Mammary microvascular endothelial cell (primary cell): ENCODE measurements around the gene SRP72. TPM values are rescaled to one million over a fixed set of nuclear protein-coding genes. Genes with fewer than 3 reads are reported as not detected.

Experiments used
- total RNA-seq: library from RNA; depleted of rRNA; stranded (reverse); fragments of >200 nt; gene quantifications from 2 replicates; pipeline ENCODE4 v1.2.3, GENCODE V29; 2015

SRP72 gene, protein sequence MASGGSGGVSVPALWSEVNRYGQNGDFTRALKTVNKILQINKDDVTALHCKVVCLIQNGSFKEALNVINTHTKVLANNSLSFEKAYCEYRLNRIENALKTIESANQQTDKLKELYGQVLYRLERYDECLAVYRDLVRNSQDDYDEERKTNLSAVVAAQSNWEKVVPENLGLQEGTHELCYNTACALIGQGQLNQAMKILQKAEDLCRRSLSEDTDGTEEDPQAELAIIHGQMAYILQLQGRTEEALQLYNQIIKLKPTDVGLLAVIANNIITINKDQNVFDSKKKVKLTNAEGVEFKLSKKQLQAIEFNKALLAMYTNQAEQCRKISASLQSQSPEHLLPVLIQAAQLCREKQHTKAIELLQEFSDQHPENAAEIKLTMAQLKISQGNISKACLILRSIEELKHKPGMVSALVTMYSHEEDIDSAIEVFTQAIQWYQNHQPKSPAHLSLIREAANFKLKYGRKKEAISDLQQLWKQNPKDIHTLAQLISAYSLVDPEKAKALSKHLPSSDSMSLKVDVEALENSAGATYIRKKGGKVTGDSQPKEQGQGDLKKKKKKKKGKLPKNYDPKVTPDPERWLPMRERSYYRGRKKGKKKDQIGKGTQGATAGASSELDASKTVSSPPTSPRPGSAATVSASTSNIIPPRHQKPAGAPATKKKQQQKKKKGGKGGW
- 57.8 and 67.5 TPM in 2 replicates for total RNA-seq

DNA sequence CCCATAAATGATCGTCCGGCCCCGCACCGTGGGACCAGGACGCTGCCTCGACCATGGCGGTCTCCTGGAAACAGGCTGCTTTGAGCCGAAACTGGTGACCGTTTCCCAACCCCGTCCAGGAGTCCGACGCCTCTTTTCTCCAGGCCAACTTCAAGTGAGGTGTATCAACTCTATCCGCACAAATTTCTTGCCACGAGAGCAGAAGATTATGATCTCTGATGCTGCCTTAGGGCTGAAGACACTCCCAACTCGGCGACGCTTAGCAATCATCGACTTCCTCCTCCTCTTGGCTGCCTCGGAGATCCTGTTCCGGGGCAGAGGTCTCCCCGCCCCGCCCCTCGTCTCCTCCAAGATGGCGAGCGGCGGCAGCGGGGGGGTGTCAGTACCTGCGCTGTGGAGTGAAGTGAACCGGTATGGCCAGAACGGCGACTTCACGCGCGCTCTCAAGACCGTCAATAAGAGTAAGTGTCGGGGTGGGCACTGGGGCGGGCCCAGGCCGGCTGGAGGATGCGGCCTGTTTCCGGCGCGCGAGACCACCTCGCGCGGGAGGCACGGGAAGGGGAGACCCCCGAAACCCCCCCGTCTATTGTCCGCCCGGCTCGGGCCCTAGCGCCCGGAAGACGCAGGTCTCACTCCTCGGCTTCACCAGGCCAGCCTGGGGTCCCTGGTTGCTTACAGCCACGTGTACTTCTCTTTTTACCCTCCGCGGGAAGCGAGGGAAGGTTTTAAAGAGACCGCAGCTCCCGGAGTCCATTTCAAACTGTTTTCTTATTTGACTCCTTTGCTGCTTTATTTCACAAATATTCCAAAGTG is at the start of gene SRP72:
TSS of gene SRP72 (plus strand) at position 334 of the 813 bp plus-strand sequence. CDS start at position 353, 19 bp downstream.

DNA sequence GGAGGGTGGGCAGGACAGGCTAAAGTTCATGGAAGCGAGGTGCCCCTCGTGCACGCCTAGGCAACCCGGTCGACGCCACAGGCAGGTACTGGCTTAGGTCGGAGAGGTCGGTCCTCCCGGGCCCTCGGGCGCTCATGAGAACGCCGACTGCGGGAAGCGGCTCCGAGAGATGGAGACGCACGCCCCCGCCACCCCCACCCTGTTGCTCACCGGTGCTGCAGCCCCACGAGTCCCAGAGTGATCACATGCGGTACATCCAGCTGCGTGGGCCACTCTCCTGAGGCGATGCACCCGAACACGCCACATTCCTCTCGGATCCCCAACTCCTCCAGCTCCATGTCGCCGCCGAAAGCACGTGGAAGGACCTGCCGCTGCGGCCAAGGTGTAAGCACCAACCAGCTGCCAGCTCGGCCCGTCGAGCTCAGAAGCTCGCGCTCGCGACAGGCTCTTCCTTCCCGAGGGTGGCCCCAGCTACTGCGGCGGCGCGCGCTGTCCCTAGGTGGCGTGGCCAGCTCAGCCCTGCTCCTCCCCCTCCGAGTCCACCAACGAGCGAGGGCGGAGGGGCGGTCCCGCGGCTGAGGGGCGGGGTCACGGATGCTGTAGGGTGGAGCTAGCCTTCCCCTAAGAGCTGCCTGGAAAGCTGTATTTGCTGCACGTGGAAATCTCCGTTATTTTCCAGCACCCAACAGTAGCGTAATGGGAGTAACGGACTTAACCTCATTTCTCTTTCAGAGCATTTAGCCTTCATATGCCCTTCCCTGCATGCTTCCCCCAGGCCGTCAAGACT is 32.1 kb upstream of the SRP72 start, which contains the start of gene PPAT:
TSS of gene PPAT (minus strand) at position 476 of the 787 bp plus-strand sequence. CDS start at position 338, 138 bp downstream.

DNA sequence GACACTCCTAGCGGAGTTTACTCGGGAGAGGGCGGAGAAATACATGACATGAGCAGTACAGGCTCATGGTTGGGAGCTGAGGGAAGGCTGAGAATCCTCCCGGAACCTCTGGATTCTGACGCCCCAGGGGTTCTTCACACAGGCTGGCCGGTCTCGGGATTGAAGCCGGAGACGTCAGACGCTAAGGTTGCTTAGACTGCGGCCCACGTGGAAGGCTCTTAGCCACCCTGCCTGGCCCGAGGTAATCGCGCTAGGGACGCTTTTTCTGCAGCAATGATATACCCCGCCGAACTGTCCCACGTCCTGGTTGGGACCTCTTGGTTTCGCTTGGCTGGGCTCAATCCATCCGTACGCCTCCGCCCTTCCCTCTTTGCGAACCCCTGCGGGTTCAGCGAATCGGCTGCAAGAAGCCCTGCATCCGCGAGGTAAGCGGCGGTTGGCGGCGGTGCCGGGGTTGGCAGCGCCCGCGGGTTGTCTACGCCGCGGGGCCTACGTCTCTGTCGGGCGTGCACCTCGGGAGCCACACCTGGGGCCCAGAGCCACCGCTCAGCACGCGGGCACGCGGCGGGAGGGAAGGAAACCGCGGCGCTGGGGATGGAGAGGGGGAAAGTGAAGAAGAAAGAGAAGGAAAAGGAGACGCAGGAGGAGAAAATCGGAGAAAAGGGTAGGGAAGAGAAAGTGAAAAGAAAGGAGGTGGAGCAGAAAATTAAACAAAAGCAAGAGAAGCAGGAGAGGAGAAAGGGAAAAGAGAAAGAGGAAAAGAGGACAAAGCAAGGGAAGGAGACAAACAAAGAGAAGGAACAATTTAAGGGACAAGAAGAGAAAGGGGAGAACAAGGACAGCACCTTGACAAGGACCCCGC is 38.1 kb downstream of the SRP72 start, which contains the start of gene ARL9:
TSS of gene ARL9 (plus strand) at position 523 of the 862 bp plus-strand sequence. CDS start at position 595, 72 bp downstream.

Other genes starting within 250 kb of the SRP72 start
- 6.0 and 6.8 TPM in 2 replicates for gene AASDH, start 80.1 kb upstream of the SRP72 start, total RNA-seq
- 11.0 and 12.1 TPM in 2 replicates for gene PPAT, start 32.0 kb upstream of the SRP72 start, total RNA-seq
- 83.4 and 91.9 TPM in 2 replicates for gene PAICS, start 31.4 kb upstream of the SRP72 start, total RNA-seq
- 0.07 and 0.10 TPM in 2 replicates for gene ARL9, start 38.2 kb downstream of the SRP72 start, total RNA-seq
- gene HOPX, start 213.7 kb downstream of the SRP72 start, total RNA-seq: 25.9 and 27.2 TPM in 2 replicates